ENCODE data around the gene SMIM15.
A peak's percentile ranks its signal among the peaks of the same experiment; 100 is the strongest.

DNA sequence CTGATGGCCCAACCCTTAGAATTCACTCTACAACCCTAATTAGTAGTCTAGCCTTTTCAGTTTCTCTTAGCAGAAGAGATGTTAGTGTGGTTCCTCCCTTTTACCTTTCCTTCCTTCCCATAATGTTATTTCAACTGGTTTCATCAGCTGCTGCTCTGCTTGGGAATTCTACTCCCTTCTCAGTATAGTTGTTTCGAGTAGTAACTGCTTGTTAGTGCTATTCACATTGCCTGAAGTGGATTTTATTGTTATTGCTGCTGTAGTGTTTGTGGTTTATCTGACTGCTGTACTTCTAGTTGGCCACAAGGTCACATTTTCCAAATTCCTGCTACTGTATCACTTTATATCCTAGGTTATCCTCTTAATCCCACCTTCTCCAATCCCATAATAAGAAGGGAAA lies 29.7 kb downstream of the SMIM15 start:
- TF ChIP-seq, protein P1, sequence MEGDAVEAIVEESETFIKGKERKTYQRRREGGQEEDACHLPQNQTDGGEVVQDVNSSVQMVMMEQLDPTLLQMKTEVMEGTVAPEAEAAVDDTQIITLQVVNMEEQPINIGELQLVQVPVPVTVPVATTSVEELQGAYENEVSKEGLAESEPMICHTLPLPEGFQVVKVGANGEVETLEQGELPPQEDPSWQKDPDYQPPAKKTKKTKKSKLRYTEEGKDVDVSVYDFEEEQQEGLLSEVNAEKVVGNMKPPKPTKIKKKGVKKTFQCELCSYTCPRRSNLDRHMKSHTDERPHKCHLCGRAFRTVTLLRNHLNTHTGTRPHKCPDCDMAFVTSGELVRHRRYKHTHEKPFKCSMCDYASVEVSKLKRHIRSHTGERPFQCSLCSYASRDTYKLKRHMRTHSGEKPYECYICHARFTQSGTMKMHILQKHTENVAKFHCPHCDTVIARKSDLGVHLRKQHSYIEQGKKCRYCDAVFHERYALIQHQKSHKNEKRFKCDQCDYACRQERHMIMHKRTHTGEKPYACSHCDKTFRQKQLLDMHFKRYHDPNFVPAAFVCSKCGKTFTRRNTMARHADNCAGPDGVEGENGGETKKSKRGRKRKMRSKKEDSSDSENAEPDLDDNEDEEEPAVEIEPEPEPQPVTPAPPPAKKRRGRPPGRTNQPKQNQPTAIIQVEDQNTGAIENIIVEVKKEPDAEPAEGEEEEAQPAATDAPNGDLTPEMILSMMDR (IDR thresholded peaks at IDR 0.05) = peak in 3 of 5 experiments; percentile 25 to 29 (median 26)
- TF ChIP-seq EP300 (IDR thresholded peaks at IDR 0.05; ENCODE audit: low read depth) = no peak
- TF ChIP-seq POLR2A (IDR thresholded peaks at IDR 0.05) = no peak
